ENCODE results near the gene CALCOCO1. TPM values are rescaled to one million over a fixed set of nuclear protein-coding genes. Genes with fewer than 3 reads are reported as not detected.
"Not testable (repeated sequence)": the region's sequence is repeated elsewhere in the genome, so short reads cannot be mapped to it uniquely, and the experiment has no call there.

Gene CALCOCO1
- total RNA-seq, 1 donor from 2014 or later, result 61.3 TPM

DNA sequence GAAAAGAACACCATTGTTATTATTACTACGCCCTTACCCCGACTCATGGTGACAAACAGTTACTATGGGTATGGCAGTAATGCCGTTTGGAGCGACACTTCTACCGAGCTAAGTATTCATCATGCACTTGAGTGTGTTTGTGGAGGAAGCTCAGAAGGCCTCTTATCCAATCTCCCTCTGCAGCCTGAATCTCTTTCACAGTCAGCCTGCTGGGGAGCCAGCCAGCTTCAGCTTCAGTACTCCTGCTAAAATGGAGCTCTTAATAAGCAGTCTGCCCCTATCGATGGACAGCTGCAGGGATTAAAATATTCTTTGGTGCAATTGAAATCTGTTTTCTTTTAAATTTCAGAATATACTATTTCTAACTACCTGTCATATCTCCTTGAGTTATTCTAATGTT lies 26.7 kb downstream of the CALCOCO1 start:
- intact Hi-C loops (cut with micrococcal nuclease), result no loop called here

DNA sequence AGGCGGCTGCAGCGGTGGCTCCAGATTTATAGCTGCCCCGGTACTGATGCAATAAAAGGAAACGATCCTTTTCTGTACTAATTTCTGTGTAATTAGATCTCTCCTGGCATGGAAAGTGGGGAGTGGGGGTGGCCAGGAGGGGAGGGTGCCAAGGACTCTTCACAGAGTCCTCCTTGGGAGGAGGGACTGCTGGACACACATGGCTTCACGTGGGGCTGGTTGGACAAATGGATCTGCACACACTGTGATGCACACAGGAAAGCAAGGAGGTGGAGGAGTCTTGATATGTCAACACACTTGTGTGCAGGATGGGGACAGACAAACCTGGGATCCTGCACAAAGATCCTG lies 27.6 kb downstream of the CALCOCO1 start:
- intact Hi-C loops (cut with micrococcal nuclease), result no loop called here

DNA sequence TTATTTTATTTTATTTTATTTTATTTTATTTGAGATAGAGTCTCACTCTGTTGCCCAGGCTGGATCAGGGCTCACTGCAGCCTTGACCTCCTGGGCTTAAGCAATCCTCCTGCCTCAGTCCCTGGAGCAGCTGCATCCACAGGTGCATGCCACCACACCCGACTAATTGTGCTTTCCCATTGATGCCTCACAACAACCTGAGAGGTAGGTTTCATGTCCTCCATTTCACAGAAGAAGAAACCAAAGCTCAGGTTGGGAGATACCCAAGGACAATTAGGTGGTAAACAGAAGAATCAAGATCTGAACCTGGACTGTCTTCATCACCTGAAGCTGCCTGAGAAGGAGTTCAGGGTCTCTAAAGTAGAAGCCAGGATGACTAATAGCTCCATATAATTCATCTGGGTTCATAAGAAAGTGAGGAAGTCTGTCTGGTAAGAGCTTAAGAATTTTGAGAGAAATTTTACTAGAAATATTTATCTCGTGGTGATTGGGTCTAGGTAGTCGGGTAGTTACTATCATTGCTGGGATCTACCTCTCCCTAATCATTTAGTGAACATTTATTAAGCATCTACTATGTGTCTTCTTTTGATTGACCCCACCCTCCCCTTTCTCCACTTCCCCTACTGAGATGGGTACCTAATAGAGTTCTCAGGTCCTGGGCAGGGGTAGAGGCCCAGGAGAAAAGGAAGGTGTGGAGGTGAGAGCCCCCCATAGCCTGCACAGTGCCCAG lies 28.1 kb downstream of the CALCOCO1 start:
- intact Hi-C loops (cut with micrococcal nuclease), result no loop called here

DNA sequence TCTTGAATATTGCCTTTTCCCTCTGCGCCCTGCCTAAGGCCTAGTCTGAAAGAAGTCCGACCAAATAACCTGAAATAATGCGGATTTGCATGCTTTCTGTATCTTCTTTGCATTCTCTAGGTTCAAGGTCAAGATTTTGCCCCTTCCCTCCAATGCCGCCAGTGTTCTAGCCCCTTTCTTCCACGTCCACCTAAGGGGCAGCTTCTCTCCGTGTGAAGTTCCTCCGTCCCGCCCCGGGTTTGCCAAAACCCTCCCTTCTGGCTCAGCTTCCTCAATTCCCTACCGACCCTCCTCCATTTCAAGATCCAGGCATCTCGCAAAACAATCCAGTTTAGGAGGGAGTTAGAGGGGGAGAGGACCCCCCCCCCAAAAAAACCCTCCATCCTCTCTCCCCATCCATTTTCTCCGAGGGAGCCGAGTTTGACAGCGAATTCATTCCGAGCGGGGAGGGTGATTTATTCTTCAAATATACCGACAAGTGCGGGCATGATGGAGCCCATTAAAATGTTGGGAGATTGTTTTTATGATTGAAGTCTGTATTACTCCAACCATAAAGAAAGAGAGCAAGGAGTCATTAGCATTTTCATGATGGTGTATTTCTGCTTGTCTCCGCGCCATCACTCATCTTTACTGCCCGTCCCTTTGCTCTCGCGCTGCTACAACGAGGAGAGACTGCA lies 30.5 kb downstream of the CALCOCO1 start:
- intact Hi-C loops (cut with micrococcal nuclease), result no loop called here

DNA sequence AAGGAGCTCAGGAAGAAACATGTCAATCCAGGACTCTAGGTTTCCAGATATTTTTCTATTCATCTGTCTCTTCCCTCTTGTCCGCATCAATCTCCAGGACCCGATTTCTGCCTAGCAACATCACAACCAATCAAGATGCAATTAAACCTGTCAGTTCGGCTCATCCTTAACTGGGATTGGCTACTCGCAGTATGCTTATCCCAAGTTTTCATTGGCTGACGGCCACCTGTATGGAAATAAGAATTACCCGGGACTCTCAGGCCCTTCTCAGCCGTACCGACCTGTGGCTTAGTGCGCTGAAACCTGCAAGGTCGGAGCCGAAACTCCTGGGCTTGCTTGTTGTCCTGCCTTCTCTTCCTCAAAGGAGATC lies 31.0 kb downstream of the CALCOCO1 start:
- intact Hi-C loops (cut with micrococcal nuclease), result no loop called here

DNA sequence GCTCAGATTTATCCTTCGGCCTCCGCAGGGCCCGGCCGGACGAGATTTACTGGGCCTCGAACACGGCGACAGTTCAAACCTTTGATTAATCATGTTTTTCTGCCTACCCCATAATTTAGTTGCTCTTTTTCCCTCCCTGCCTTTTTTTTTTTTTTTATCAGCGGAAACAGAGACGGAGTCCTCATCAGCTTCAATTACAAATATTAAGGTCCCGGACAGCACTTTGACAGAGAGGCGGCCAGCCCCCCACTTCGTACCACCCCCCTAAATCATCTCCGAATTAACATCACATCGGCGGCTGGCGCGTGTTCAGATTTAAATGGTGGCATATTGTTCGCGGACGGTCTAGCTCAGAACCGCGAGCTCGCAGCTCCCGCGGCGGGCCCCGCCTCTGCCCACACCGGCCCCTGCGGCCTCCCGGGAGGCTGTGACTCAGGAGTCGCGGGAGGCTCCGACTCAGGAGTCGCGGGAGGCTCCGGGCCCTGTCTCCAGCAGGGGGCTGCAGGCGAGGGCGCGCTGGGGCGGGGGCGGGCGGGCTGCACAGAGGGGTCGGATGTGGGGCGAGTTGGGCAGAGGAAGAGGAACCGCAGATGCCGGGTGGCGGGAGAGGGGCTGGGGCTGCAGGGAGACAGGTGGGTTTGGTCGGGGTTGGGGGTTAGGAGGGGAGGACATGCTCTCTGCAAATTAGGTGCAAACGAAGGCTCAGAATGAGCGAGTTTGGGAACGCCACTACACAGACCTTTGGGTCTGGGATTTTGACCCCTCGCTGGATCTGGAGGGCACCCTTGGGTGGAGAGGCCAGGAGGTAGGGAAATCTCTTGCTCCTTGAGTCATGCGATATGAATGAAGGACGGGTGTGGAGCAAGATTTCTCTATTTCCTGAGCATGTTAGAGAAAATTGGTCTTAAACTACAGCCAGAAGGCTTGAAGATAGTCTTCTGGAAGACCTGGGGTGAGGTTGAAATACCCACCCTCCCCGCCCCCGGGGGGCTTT lies 31.8 kb downstream of the CALCOCO1 start:
- intact Hi-C loops (cut with micrococcal nuclease), result no loop called here

DNA sequence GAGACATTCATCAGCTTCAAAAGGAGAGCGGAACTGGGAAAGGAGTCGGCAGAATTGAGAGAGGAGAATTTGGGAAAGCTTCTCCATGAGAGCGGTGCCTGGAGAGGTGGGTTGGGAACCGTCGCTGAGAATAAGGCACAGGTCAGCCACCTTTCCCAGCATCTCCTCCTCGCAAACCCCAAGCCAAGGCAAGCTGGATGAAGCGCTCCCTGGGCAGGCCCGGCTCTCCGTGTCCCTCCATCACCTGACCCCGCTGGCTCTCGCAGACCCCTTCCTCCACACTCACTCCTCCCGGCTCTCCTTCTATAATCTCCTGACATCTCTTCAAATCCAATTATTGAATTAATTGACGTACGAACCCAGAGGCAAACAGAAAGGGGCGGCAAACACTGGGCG lies 32.5 kb downstream of the CALCOCO1 start:
- intact Hi-C loops (cut with micrococcal nuclease), result no loop called here

DNA sequence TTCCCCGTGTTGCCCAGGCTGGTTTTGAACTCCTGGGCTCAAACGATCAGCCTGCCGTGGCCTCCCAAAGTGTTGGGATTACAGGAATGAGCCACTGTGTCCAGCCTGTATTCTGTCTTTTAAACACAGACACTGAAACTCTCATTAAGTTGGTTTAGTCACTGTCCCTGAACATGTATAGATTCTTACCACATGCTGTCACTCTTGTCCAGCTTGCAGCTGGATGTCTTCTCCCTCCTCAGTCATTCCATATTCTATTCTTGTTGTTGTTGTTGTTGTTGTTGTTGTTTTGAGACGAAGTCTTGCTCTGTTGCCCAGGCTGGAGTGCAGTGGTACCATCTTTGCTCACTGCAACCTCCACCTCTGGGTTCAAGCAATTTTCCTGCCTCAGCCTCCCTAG lies 39.1 kb downstream of the CALCOCO1 start:
- intact Hi-C loops (cut with micrococcal nuclease), result no loop called here

DNA sequence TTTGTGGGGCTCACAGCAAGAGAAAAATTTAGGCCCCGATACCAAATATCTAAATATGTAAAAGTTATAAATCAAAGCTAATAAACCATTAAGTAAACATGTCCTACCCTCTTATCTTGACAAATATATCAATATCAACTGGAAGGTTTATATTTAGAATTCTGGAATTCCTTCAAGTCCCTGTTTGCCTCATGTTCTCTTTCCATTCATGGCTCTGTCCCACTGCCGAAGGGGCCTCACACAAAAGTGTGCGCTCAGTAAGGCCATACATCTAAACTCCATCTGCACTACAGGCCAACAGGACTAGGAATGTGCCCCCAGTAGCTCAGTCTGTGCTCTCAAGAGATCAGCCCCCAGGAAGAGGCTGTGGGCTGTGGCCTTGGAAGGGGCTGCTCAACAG lies 40.8 kb downstream of the CALCOCO1 start:
- intact Hi-C loops (cut with micrococcal nuclease), result no loop called here

DNA sequence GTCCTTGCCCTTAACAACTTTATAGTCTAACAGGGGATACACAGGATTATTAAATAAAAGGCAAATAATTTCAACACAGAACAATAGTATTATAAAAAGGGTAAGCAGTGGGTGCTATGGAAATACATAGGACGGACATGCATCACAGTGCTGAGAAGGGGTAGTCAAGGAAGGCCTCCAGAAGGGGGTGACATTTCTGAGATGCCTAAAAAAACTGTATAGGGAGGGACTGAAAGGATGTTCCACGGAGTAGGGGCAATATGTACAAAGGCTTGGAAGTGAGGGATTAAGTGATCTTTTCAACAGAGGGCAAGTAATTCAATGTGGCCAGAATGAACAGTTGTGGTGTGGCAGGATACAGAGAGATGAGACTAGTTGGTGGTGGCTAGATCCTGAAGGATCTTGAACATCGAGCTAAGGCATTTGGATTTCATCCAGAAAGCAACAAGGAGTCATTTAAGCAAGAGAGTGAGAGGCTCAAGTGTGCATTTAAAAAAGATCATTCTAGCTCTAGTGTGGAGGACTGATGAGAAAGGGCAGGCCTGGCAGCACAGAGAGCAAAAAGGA lies 42.5 kb downstream of the CALCOCO1 start:
- intact Hi-C loops (cut with micrococcal nuclease), result no loop called here

DNA sequence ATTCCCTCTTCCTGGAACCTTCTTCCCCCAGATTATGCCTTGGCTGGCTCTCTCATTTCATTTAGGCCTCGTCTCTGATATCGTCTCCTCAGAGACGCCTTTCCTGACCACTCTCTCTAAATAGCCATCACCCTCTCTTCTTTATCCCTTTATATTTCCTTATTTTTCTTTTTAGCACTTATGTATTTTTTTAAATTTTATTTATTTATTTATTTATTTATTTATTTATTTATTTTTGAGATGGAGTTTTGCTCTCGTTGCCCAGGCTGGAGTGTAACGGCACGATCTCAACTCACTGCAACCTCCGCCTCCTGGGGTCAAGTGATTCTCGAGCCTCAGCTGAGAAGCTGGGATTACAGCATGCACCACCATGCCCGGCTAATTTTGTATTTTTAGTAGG lies 43.3 kb downstream of the CALCOCO1 start:
- intact Hi-C loops (cut with micrococcal nuclease), result no loop called here

DNA sequence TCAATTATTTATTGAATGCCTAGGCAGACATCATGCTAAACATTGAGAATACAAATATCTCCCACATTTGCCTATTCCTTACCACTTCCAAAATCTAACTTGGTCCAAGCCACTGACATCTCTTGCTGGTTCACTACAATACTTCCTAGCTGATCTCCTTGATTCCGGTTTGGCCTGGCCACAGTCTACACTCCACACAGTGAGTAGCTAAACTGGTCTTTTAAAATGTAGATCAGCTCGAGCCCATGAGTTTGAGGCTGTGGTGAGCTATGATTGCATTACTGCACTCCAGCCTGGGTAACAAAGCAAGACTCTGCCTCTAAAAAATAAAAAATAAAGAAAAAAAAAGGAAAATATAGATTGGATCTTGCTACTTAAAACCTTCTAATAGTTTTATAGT lies 43.8 kb downstream of the CALCOCO1 start:
- intact Hi-C loops (cut with micrococcal nuclease), result no loop called here

DNA sequence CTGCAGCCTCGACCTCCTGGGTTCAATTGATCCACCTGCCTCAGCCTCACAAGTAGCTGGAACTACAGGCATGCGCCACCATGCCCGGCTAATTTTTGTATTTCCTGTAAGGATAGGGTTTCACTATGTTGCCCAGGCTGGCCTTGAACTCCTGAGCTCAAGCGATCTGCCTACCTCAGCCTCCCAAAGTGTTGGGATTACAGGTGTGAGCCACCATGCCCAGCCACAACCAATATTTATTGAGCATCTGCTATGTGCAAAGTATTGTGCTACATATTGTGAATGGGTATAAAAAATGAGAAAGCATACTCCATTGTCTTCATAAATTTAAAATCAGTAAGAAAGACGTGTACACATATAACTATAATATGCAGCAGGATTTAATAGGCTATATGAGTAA lies 47.2 kb downstream of the CALCOCO1 start:
- intact Hi-C loops (cut with micrococcal nuclease), result not testable (repeated sequence)

DNA sequence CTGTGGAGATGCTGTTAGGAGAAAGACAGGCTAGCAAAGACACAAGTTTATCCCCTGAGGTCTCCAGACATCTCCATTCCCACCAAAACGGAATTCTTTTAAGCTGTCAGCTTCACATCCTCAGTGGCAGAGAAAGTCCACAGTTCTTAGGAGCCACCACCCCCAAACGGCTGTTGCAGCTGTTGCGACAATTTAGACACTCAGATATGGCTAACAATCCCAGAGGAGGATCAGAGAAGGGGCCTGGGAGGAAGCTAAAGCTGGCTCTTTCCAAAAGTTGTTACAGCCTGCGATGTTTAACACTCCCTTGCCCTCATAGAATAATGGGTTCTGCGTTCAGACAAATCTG lies 49.5 kb downstream of the CALCOCO1 start:
- intact Hi-C loops (cut with micrococcal nuclease), result loop anchor here (5.0 to 10.0 kb wide), 2 partner anchors 473 to 535 kb away; partner anchors contain the start of gene ITGB7

DNA sequence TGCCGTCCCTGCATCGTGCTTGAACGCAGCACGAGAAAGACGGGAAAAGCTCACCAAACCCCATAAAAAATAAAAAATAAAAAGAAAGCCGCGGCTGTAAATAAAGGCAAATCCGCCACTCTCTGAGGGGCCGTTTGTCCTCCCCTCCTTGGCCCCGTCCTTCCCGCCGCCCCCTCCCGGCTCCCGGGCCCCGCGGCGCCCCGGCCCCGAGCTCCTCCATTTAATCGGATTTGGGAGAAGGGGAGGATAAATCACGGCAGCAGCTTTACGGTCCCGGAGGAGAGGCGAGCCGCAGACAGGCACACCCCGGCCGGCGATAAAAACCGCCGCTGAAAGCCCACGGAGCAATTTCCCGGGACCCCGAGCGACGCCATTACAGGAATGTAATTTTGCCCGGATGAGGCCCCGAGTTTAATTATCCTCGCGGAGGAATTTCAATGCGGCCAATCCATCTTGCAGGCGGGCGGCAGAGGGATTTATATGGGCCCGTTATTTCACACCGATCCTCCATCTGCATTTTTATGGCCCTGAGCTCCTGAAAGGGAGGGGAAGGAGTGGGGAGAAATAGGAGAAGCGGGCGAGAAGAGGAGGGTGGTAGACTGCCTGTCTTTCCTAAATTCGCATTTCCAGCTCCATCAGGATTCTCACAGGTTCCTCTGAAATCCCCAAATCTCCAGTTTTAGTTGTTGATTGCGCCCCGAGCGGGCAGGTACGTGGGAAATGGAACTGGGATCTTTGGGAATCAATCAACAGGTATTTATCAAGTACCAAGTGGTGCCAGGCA lies 50.0 kb downstream of the CALCOCO1 start:
- intact Hi-C loops (cut with micrococcal nuclease), result loop anchor here (5.0 to 10.0 kb wide), 2 partner anchors 472 to 535 kb away; partner anchors contain the start of gene ITGB7

DNA sequence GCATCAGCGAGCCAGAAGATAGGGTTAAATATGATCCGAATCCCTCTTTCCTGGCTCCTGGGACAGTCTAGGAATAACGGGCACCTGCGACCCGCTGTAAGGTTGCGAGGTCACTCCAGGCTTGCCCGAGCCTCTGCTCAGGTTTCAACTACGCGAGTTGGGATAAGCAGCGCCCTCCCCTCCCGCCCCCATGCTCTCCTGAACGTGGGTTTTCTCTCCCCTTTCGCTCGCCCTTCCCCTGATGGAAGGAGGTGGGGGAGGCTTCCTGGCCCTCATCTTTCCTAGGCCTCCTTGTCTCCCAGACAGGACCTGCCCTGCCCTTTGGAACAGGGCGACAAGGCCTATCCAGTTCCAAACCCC lies 50.6 kb downstream of the CALCOCO1 start:
- intact Hi-C loops (cut with micrococcal nuclease), result loop anchor here (1.0 to 10.0 kb wide), 13 partner anchors 50 to 670 kb away; partner anchors contain the start of genes AAAS, ATF7, CALCOCO1 and CBX5

DNA sequence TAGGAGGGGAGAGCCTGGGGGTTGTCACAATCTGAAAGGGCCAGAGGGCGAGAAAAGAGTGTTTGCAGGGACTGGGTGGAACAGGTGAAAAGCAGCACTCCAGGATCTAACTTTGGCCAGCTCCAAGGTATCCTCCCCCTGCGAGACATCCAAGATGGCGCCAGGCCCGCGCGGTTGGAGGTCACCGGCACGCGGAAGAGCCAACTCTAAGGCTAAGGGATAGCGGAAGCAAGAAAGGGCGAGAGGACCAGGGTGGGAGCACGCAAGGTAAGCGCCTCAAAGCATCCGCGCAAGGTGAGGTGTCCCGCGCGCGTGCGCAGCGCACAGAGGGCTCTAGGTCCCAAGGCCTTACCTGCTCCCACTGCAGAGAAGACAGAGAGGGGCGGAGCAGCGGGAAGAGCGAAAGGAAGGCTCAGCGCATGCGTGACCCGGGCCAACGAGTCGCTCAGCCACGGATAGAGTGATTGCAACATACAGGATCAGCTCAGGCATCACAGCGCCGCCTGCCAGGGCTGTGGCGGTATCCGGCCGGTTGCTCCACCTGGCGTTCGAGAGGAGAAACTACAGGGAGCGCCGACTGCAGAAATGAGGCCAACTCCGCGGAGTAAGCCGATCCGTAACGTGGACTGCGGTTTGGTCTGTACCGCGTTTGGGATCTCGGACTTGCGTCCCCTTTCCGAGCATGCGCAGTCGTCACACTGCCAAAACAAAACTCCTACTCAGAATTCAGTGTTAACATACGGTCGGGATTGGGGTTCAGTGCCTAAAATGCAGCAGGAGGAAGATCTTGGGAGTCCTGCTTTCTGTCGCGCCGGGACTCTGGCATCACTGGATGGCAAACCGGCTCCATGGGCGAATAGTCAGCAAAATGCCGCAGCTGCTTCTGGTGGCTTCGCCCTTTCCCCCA lies 51.3 kb downstream of the CALCOCO1 start, which contains the start of gene ATP5MC2:
Gene ATP5MC2, minus strand, starts transcription at position 383 of the 907 bp plus-strand sequence. CDS start 3,469 bp downstream, outside the sequence.
- intact Hi-C loops (cut with micrococcal nuclease), result loop anchor here (1.0 to 10.0 kb wide), 14 partner anchors 50 to 670 kb away; partner anchors contain the start of genes AAAS, ATF7, CALCOCO1 and CBX5

DNA sequence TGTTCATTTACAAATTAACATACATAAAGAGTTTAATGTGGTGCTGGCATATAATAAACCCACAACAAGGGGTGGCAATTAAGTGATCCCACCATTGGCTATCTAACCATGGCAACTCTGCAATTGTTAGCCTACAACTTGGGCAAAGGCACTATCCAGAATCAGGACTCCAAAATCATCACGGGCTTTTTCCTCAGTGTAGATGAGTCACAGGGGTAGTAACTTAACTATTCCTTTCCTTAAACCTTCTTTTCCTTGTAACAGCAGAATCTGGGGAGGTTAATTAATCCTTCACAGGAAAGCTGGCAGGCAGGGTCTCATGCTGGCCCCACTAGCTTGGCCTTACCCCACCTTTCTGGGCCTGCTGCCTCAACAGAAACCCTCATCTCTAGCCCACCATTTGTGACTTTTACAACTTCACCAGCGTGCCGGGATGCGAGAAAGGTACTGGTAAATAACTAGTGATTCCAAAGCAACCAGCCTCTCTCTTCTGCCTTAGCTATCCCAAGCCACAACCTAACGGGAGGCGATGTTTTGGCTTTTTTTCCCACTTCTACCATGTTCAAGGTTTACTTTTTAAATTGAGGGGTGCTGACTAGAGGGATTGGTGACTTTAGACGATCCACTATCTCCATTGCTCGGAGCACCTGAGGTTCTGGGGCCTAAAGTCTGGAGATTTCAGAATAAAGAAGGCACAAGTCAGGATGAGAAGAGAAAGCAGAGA lies 52.1 kb downstream of the CALCOCO1 start:
- intact Hi-C loops (cut with micrococcal nuclease), result loop anchor here (2.0 to 10.0 kb wide), 3 partner anchors 166 to 537 kb away; partner anchors contain the start of gene ITGB7

DNA sequence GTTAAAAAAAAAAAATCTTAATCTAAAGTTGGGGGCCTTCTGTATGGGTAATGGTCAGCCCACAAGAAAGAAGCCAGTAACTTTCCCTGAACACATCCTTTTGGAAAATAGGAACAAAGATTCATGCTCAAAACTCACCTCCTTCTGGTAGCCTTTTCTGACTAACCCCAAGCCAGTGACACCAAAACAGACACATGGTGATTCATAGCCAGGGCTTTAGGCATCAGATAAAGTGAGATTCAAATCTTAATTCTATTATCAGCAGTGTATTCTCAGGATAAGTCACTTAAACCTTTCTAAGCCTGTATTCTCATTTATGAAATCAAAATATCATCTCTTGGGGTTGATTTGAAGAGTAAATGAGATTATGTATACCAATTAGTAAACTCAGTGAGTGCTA lies 56.3 kb downstream of the CALCOCO1 start:
- intact Hi-C loops (cut with micrococcal nuclease), result loop anchor here (10.0 kb wide), 1 partner anchor 466 kb away; the partner anchor contains the start of gene ITGB7
